ENCODE results near the gene PPP1R9A.

DNA sequence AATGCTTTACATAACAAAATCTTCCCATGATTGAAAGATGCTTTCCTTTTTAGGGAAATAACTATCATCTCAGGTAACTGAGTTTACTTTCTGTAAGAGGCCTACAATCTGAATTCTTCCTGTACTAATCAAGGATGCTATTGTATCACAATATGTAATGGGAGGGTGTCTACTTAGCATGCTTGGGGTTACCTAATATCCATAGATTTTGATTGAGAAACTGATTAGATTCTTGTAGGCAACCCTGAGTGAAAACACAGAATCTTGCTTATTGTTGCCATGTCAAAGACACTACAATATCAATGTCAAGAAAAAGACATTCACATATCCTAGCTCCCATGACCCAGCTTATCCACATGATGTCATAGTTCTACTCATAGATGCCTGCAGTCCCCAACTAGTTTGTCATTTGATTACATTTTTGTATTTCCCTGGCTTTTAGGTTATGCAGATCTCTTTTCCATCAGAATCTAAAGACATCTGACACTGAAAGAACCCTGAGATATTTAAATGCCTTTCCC, 354.6 kb downstream of the PPP1R9A start:
- TF ChIP-seq ZFP37 (tag by site-specific recombination; IDR thresholded peaks at IDR 0.05) (no peak), CTCF (tag by site-specific recombination; IDR thresholded peaks at IDR 0.05) (no peak), SP2 (tag by site-specific recombination; IDR thresholded peaks at IDR 0.05) (no peak), TRIM28 (IDR thresholded peaks at IDR 0.05; ENCODE audit: borderline replicate concordance, low read length) (no peak), TCF7L2 (IDR thresholded peaks at IDR 0.05; ENCODE audit: borderline replicate concordance, low read depth, low read length) (no peak), RBAK (tag by site-specific recombination; IDR thresholded peaks at IDR 0.05) (no peak)
